Measurements from ENCODE around the gene SS18L1.
A peak's percentile ranks its signal among the peaks of the same experiment; 100 is the strongest.

SS18L1 gene

GRCh38 chr20:62215991-62216635, 72.5 kb downstream of the SS18L1 start:
- no peak for DNase-seq

GRCh38 chr20:62216636-62217566, 73.3 kb downstream of the SS18L1 start:
- DNase-seq, result no peak

GRCh38 chr20:62217913-62218773, 74.6 kb downstream of the SS18L1 start:
- DNase-seq, result no peak

DNA sequence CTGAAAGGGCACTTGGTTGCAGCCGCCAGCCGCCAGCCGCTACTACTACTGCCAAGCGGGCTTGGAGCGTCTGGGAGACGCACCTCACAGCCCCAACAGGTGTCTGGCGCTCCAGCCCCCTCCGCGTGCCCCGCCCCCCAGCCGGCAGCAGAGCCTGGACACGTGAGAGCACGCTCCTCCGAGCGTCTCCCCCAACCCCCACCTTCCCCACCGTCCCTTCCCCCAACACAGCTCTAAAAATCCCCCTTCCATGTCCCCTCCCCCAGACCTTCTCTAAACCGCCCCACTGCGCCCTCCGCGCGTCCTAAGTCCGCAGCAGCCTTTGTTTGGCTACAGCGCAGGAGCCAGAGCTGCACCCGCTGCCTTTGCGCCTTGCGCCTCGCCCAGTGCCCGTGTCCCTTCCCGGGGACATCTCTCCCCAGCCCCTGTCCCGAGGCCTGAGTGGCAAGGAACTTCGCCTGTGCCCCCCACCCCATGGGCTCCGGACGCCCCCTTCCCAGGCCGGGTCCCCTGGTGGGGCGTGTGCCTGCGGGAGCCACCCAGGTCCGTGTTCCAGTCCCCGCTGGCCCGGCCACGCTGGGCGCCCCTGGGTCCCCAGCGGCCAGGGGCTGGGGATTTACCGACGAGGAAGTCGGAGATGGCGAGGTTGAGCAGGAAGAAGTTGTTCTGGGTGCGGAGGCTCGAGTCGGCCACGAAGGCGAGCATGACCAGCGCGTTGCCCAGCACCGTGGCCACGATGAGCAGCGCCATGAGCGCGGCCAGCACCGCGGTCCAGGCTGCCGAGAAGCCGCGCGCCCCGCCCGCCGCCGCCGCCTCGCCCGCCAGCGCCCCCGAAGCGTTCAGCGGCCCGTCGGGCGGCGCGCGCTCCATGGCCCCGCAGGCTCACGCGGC, 75.8 kb downstream of the SS18L1 start:
- peak; percentile 81 for DNase-seq

GRCh38 chr20:62219992-62220665, 76.6 kb downstream of the SS18L1 start, which contains the start of gene HRH3:
Gene HRH3, minus strand, starts transcription at chr20:62220278. Its CDS starts 308 bp downstream, at chr20:62219970.
- DNase-seq, result peak; percentile 22

- no peak for DNase-seq
Measured at GRCh38 chr20:62220666-62221568, 77.3 kb downstream of the SS18L1 start.

GRCh38 chr20:62222266-62222850, 78.8 kb downstream of the SS18L1 start:
- no peak for DNase-seq

DNA sequence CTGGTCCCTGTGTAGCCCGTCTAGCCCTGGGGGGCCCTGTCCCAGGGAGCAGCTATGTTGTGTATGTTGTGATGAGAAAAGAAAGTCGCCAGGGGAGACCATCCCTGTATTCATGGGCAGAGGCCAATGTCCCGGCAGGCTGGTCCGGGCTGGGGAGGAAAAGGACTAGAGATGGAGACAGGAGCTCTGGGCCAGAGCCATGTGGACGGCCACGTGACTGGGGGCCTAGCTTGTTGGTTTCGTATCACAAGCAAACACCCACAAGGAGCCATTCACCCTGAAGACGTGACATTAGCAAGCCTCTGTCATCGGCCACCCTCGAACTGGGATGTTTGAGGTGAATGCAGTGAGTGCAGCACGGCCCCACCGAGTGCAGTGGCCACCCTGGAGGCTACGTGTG, 79.4 kb downstream of the SS18L1 start:
- no peak for DNase-seq

DNA sequence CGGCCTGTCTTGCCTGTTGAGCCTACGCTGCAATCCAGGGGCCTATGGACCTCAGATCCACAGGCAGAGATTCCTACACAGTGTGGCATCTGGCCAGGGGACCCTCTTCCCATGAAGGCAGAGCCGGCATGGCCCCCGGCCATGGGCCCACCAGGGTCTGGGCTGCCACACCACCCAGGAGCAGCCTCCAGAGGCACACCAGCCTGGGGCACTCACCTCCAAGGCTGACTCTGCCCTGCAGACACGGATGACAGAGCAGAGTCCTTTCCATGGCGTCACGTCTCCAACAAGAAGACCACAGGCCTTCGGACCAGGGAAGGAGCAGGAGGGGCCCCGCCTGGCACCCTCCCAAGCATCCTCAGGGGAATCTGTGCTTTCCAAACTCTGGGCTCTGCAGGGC, 80.0 kb downstream of the SS18L1 start:
- no peak for DNase-seq

GRCh38 chr20:62224113-62224855, 80.7 kb downstream of the SS18L1 start:
- no peak for DNase-seq

GRCh38 chr20:62225026-62225425, 81.5 kb downstream of the SS18L1 start:
- no peak for DNase-seq

DNA sequence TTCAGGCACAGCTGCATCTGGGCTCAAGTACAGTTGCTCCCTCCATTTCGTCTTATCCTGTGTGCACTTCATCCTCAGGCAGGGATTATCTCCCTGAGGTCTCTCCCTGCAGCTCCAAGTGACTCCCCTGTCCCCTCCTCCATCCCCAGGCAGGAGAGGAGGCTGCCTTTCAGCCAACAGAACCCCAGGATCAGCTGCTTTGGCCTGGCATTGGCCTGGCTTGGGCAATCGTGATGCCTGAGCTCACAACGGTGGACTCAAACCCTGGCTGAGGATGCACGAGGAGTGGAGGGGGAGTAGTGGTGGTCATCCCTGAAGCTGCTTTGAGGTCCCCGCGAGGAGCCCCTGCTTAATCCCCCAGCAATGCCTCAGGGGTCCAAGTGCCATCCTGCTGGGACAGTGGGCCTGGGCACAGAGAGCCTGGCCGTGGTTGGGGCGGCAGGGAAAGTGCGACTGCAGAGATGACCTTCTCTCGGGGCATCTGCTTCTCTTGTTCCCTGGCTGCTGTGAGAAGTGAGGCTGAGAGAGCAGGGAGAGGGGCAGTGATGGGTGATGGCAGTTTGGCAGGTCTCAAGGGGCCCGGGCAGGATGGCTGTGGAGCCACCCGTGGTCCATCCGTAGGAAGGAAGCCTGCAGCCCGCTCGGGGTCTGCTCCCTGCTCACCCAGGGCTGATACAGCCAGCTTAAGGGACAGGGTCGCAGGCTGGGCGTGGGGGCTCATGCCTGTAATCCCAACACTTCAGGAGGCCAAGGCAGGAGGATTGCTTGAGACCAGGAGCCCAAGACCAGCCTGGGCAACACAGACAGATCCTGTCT, 82.5 kb downstream of the SS18L1 start:
- no peak for DNase-seq

DNA sequence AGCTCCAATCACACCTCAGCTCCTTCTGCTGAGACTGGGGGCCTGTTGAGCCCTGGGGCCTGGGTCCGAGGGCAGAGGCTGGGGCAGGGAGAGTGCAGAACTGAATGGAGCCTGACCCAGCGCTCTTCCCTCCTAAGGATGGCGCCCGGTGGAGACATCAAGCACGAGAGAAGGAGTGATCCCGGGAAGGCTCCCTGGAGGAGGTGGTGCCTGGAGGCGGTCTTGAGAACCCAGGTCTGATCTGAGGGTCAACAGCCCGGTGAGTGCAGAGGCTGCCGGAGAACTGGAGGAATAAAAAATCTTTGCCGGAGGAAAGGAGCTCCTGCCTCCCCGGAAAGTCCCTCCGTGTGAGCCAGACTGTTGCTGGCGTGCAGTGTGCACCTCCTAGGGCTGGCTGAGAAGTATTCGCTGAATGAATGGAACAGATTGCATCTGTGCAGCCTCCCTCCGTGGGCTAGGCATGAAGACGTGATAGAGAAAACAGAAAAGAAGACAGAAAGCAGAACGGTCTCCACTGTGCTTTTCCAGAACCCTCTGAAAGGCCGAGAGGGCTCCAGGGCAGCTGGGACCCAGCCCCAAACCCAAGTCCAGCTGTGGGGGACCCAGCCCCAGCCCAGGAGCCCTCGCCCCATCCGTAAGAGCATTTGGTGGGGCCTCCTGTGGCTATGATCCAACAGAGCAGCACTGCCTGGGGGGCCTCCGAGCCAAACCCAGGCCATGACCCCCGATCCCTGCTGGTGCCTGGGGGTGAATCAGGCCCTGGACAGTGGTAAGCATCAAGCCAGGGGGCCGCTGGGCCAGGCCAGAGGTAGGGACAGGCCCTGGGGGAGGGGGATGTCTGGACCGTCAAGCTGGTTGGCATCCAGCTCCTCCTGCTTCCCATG, 83.4 kb downstream of the SS18L1 start:
- DNase-seq, result no peak

DNA sequence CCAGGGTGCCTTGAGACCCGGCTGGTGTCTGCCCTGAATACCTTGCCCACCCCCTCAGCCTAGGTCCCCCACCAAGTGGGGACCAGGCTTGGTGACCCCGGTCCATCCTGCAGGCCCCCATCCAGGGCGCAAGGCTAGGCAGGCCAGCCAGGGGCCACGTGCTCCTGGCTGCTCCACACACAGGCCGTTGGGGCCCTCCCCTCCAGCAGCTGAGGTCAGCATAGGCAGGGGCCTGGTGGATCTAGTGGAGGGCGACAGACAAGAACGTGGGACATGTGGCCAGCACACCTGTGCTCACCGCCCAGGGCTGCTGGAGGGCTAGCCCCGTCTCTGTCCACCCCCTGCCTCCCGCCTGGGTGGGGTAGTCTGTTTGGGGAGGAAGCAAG, 84.0 kb downstream of the SS18L1 start:
- DNase-seq, result no peak

- DNase-seq, result peak; percentile 11
Measured at GRCh38 chr20:62227977-62228958, 84.7 kb downstream of the SS18L1 start.

GRCh38 chr20:62228982-62229545, 85.5 kb downstream of the SS18L1 start:
- no peak for DNase-seq
